Brain microvascular endothelial cell (primary cell): Measurements from ENCODE around the gene GJA3.

ENCODE experiments used
- DNase-seq: peaks from one replicate; pipeline ENCODE4 v3.0.0-alpha.2; 2020
- H3K27ac ChIP-seq: fragments of 250-450 bp; sonication (Bioruptor Pico); 2 replicates; pipeline ENCODE4 v1.5.1; 2020; ENCODE audit warnings: mild to moderate bottlenecking, moderate library complexity
- H3K27me3 ChIP-seq: fragments of 250-450 bp; sonication (Bioruptor Pico); replicated peaks from 2 replicates; pipeline ENCODE4 v1.5.1; 2020; ENCODE audit warnings: mild to moderate bottlenecking
- H3K36me3 ChIP-seq: fragments of 250-450 bp; sonication (Bioruptor Pico); replicated peaks from 2 replicates; pipeline ENCODE4 v1.5.1; 2020; ENCODE audit warnings: mild to moderate bottlenecking
- H3K4me3 ChIP-seq: 2 replicates; pipeline ENCODE4 v1.5.1; 2011; ENCODE audit warnings: low read depth, mild to moderate bottlenecking, control low read depth, low read length, moderate library complexity
- in situ Hi-C: cut with HindIII; loops from 2 replicates; pipeline ENCODE4 v1.10.0; 2017; ENCODE audit warnings: low sequenced_read_pairs, low pct_ligation_motif_present
- TF ChIP-seq, protein P1 (sequence below): IDR thresholded peaks from 2 replicates; pipeline ENCODE4 v1.5.1; 2011; ENCODE audit warnings: low read depth, mild to moderate bottlenecking, moderate library complexity, low read length, control low read depth, inconsistent platforms; ENCODE audit errors: missing control alignments

GJA3 gene

DNA sequence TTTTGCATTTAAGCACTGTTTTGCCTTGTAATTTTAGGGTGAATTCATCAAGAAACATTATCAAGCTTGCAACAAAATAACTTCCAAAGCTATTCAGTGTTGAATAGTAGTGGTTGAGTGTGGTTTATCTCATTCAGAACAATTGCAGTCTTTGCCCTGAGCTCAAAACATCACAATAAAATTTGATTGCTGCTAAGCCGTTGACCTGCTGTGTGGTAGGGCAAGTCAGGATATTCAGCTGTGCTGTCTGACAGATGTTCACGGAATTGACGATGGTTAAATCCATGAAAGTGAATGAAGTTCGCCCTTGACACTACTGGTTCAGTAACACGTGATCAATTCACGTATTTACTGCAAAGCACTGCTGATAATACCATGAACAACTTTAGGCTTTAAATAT is 66.9 kb downstream of the GJA3 start:
- in situ Hi-C loops, result no loop called here
- no peak for DNase-seq
- TF ChIP-seq, protein P1, sequence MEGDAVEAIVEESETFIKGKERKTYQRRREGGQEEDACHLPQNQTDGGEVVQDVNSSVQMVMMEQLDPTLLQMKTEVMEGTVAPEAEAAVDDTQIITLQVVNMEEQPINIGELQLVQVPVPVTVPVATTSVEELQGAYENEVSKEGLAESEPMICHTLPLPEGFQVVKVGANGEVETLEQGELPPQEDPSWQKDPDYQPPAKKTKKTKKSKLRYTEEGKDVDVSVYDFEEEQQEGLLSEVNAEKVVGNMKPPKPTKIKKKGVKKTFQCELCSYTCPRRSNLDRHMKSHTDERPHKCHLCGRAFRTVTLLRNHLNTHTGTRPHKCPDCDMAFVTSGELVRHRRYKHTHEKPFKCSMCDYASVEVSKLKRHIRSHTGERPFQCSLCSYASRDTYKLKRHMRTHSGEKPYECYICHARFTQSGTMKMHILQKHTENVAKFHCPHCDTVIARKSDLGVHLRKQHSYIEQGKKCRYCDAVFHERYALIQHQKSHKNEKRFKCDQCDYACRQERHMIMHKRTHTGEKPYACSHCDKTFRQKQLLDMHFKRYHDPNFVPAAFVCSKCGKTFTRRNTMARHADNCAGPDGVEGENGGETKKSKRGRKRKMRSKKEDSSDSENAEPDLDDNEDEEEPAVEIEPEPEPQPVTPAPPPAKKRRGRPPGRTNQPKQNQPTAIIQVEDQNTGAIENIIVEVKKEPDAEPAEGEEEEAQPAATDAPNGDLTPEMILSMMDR, result no peak

DNA sequence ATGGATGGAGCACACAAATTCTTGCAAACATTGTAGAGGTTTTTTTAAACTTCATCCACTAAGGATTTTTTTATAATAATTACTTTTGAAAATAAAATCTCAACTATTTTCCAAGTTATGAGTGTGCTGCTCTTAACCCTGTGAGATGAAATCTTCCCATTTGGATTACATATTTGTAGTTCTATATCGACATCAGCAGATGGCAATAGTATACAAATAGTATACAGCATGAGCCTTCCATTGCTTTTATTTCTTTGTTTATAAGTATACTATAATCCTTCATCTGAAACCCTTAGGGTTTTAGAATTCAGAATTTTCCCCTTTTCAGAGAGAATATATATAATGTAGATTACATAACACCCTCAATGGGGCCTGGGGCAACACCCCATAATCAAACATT is 70.5 kb downstream of the GJA3 start:
- DNase-seq, result no peak

More for the DNA sequence above, 66.9 kb downstream of the GJA3 start:
- no peak overlapping the region for H3K27ac ChIP-seq
- H3K4me3 ChIP-seq, result no peak overlapping the region
- no peaks in the 10 kb centered on the region for H3K27me3 ChIP-seq
- H3K36me3 ChIP-seq, result no peaks in the 10 kb centered on the region

More for the DNA sequence above, 70.5 kb downstream of the GJA3 start:
- no peaks in the 10 kb centered on the region for H3K27me3 ChIP-seq
- in situ Hi-C loops, result no loop called here
- H3K36me3 ChIP-seq, result peaks cover 5% of the 10 kb centered on the region
- no peak overlapping the region for H3K4me3 ChIP-seq
- TF ChIP-seq, protein P1, result no peak
- no peak overlapping the region for H3K27ac ChIP-seq
